WTC11 (cell line): Measurements from ENCODE around the gene SIGLEC14. TPM values are rescaled to one million over a fixed set of nuclear protein-coding genes. Genes with fewer than 3 reads are reported as not detected.
"Not testable (repeated sequence)": the region's sequence is repeated elsewhere in the genome, so short reads cannot be mapped to it uniquely, and the experiment has no call there.

Source experiments
- ATAC-seq: fragments of 200-7000 bp; cut with Tn5 transposase; 2 replicates; pipeline ENCODE4 v1.10.0; 2021; ENCODE audit warnings: mild to moderate bottlenecking, moderate library complexity
- CTCF ChIA-PET: fragments of 300-600 bp; sonication (Branson Sonifier 250); formaldehyde crosslinking; loops from one replicate; lab custom pipeline; 2021; ENCODE audit warnings: antibody characterized with exemption; lab: Charles Lee
- POLR2A ChIA-PET: fragments of 350-600 bp; sonication (Branson Sonifier 250); formaldehyde crosslinking; loops from one replicate; lab custom pipeline; 2021; ENCODE audit warnings: antibody characterized with exemption; lab: Charles Lee
- DNase-seq: peaks from one replicate; pipeline ENCODE4 v3.0.0; 2021; ENCODE audit warnings: low spot score
- H3K27ac Mint-ChIP-seq: 2 replicates; pipeline ENCODE4 v1.8.0; 2021; ENCODE audit warnings: mixed read lengths
- H3K27me3 Mint-ChIP-seq: 2 replicates; pipeline ENCODE4 v1.8.0; 2021; ENCODE audit warnings: low read depth, mild to moderate bottlenecking, moderate library complexity, mixed read lengths
- H3K36me3 Mint-ChIP-seq: 2 replicates; pipeline ENCODE4 v1.8.0; 2021; ENCODE audit warnings: mixed read lengths
- H3K4me1 Mint-ChIP-seq: 2 replicates; pipeline ENCODE4 v1.8.0; 2022; ENCODE audit warnings: mixed read lengths
- H3K4me3 Mint-ChIP-seq: 2 replicates; pipeline ENCODE4 v1.8.0; 2021; ENCODE audit warnings: mild to moderate bottlenecking, moderate library complexity, mixed read lengths
- H3K9me3 Mint-ChIP-seq: 2 replicates; pipeline ENCODE4 v1.8.0; 2021; ENCODE audit warnings: mixed read lengths
- CDX4 ChIP-seq: fragments of 250-450 bp; sonication (Bioruptor Pico); IDR thresholded peaks from 2 replicates; pipeline ENCODE4 v1.9.0; 2021; ENCODE audit warnings: moderate library complexity, mild to moderate bottlenecking, inconsistent platforms, borderline replicate concordance
- CTCF ChIP-seq: fragments of 200-600 bp; IDR thresholded peaks from 2 replicates; pipeline ENCODE4 v1.8.0; 2022; ENCODE audit warnings: antibody characterized with exemption
- EMX1 ChIP-seq: fragments of 250-450 bp; sonication (Bioruptor Pico); IDR thresholded peaks from 2 replicates; pipeline ENCODE4 v1.8.0; 2021; ENCODE audit warnings: mild to moderate bottlenecking
- FOXK1 ChIP-seq: sonication (generic); formaldehyde crosslinking; IDR thresholded peaks from 2 replicates; pipeline ENCODE4 v1.8.0; 2022; ENCODE audit warnings: mild to moderate bottlenecking, moderate library complexity, missing genetic modification reagents
- GABPB1 ChIP-seq: sonication (generic); formaldehyde crosslinking; IDR thresholded peaks from 2 replicates; pipeline ENCODE4 v1.8.1; 2023; ENCODE audit warnings: mild to moderate bottlenecking, missing genetic modification reagents
- HMGXB4 ChIP-seq: sonication (generic); formaldehyde crosslinking; IDR thresholded peaks from 2 replicates; pipeline ENCODE4 v1.8.1; 2023; ENCODE audit warnings: mild to moderate bottlenecking, moderate library complexity, missing genetic modification reagents
- NFATC4 ChIP-seq: fragments of 250-450 bp; sonication (Bioruptor Pico); IDR thresholded peaks from 2 replicates; pipeline ENCODE4 v1.9.0; 2021; ENCODE audit warnings: mild to moderate bottlenecking
- NFYB ChIP-seq: sonication (generic); formaldehyde crosslinking; conservative IDR thresholded peaks from 2 replicates; pipeline ENCODE4 v1.8.0; 2022; ENCODE audit warnings: low read depth, missing genetic modification reagents
- OVOL2 ChIP-seq: fragments of 250-450 bp; sonication (Bioruptor Pico); IDR thresholded peaks from 2 replicates; pipeline ENCODE4 v1.9.0; 2021; ENCODE audit warnings: mild to moderate bottlenecking, borderline replicate concordance
- PRRX2 ChIP-seq: fragments of 250-450 bp; sonication (Bioruptor Pico); IDR thresholded peaks from 2 replicates; pipeline ENCODE4 v1.8.0; 2021; ENCODE audit warnings: mild to moderate bottlenecking
- SMAD3 ChIP-seq: sonication (generic); formaldehyde crosslinking; IDR thresholded peaks from 2 replicates; pipeline ENCODE4 v1.8.0; 2022; ENCODE audit warnings: missing genetic modification reagents, mild to moderate bottlenecking, borderline replicate concordance
- SOX15 ChIP-seq: fragments of 250-450 bp; sonication (Bioruptor Pico); IDR thresholded peaks from 2 replicates; pipeline ENCODE4 v1.9.0; 2021; ENCODE audit warnings: mild to moderate bottlenecking
- TCF7 ChIP-seq: sonication (generic); formaldehyde crosslinking; IDR thresholded peaks from 2 replicates; pipeline ENCODE4 v1.8.0; 2022; ENCODE audit warnings: mild to moderate bottlenecking, low read depth, missing genetic modification reagents, moderate library complexity
- TP53 ChIP-seq: sonication (generic); formaldehyde crosslinking; IDR thresholded peaks from 2 replicates; pipeline ENCODE4 v1.8.1; 2023; ENCODE audit warnings: mild to moderate bottlenecking, missing genetic modification reagents
- ZNF121 ChIP-seq: sonication (generic); formaldehyde crosslinking; IDR thresholded peaks from 2 replicates; pipeline ENCODE4 v1.8.0; 2023; ENCODE audit warnings: missing genetic modification reagents
- ZNF232 ChIP-seq: sonication (generic); formaldehyde crosslinking; IDR thresholded peaks from 2 replicates; pipeline ENCODE4 v1.8.0; 2022; ENCODE audit warnings: mild to moderate bottlenecking, missing genetic modification reagents
- ZNF396 ChIP-seq: fragments of 250-450 bp; sonication (Bioruptor Pico); IDR thresholded peaks from 2 replicates; pipeline ENCODE4 v1.8.0; 2021; ENCODE audit warnings: mild to moderate bottlenecking, moderate library complexity, borderline replicate concordance
- total RNA-seq: library from RNA; stranded (reverse); gene quantifications from 3 replicates; pipeline ENCODE4 v1.2.3, GENCODE V29; 2021
- TF ChIP-seq, protein P1 (sequence below): sonication (generic); formaldehyde crosslinking; IDR thresholded peaks from 2 replicates; pipeline ENCODE4 v1.8.1; 2022; ENCODE audit warnings: mild to moderate bottlenecking, missing genetic modification reagents, moderate library complexity, borderline replicate concordance
- TF ChIP-seq, protein P2 (sequence below): sonication (generic); formaldehyde crosslinking; IDR thresholded peaks from 2 replicates; pipeline ENCODE4 v1.8.0; 2023; ENCODE audit warnings: missing genetic modification reagents
- TF ChIP-seq, protein P3 (sequence below): sonication (generic); formaldehyde crosslinking; IDR thresholded peaks from 2 replicates; pipeline ENCODE4 v1.8.0; 2022; ENCODE audit warnings: mild to moderate bottlenecking, missing genetic modification reagents
- TF ChIP-seq, protein P4 (sequence below): sonication (generic); formaldehyde crosslinking; IDR thresholded peaks from 2 replicates; pipeline ENCODE4 v1.8.0; 2023; ENCODE audit warnings: missing genetic modification reagents, mild to moderate bottlenecking, borderline replicate concordance

The SIGLEC14 gene
- total RNA-seq, 1 experiment from 2014 or later = not detected

GRCh38 chr19:51675911-51676565 is 29.4 kb upstream of the SIGLEC14 start:
- DNase-seq (peak; percentile 26), ATAC-seq (peak; percentile 74)
- H3K36me3 Mint-ChIP-seq, POLR2A ChIA-PET, H3K4me1 Mint-ChIP-seq, H3K4me3 Mint-ChIP-seq, H3K27ac Mint-ChIP-seq: not testable (repeated sequence)
- CTCF ChIA-PET = interaction anchor here (1.1 to 3.4 kb wide), 5 partner anchors 12 to 102 kb away, joined by 4 to 13 read pairs (median 10); no protein-coding TSS in a partner anchor
- H3K9me3 Mint-ChIP-seq = peaks cover 14% of the 10 kb centered on the region
- H3K27me3 Mint-ChIP-seq = peaks cover 28% of the 10 kb centered on the region
- peak; percentile 32; the same call in 1 of the 2 replicates for TF ChIP-seq CTCF
- TF ChIP-seq NFYB = 0 out of 2 replicates have a peak, but pooled peaks have one; percentile 37

- no peak for TF ChIP-seq ZNF396 (CRISPR knock-in tag)
- no peak for TF ChIP-seq NFATC4 (CRISPR knock-in tag)
- no peak for TF ChIP-seq OVOL2 (CRISPR knock-in tag)
- no peak for TF ChIP-seq SMAD3
- TF ChIP-seq GABPB1 = no peak
- TF ChIP-seq, protein P1, sequence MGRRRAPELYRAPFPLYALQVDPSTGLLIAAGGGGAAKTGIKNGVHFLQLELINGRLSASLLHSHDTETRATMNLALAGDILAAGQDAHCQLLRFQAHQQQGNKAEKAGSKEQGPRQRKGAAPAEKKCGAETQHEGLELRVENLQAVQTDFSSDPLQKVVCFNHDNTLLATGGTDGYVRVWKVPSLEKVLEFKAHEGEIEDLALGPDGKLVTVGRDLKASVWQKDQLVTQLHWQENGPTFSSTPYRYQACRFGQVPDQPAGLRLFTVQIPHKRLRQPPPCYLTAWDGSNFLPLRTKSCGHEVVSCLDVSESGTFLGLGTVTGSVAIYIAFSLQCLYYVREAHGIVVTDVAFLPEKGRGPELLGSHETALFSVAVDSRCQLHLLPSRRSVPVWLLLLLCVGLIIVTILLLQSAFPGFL (CRISPR knock-in tag) = no peak
- TF ChIP-seq, protein P2, sequence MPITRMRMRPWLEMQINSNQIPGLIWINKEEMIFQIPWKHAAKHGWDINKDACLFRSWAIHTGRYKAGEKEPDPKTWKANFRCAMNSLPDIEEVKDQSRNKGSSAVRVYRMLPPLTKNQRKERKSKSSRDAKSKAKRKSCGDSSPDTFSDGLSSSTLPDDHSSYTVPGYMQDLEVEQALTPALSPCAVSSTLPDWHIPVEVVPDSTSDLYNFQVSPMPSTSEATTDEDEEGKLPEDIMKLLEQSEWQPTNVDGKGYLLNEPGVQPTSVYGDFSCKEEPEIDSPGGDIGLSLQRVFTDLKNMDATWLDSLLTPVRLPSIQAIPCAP (CRISPR knock-in tag) = no peak
- TF ChIP-seq PRRX2 (CRISPR knock-in tag) = no peak
- Mint-ChIP-seq H3K27me3 (peaks cover 26% of the 10 kb centered on the region), H3K4me1 (no peaks in the 10 kb centered on the region), H3K4me3 (no peak overlapping the region), H3K36me3 (no peaks in the 10 kb centered on the region), H3K9me3 (peaks cover 7% of the 10 kb centered on the region), H3K27ac (no peak overlapping the region)
- ChIA-PET CTCF (interaction anchor here (0.8 kb wide), 1 partner anchor 11 kb away, joined by 3 read pairs; no protein-coding TSS in a partner anchor), POLR2A (no interaction called here)
- ATAC-seq (no peak), DNase-seq (no peak)
Observed at GRCh38 chr19:51668216-51668615, 21.6 kb upstream of the SIGLEC14 start.

GRCh38 chr19:51664997-51665396 is 18.4 kb upstream of the SIGLEC14 start:
- Mint-ChIP-seq H3K27ac (no peak overlapping the region), H3K4me3 (no peak overlapping the region), H3K9me3 (peaks cover 5% of the 10 kb centered on the region), H3K27me3 (peaks cover 16% of the 10 kb centered on the region), H3K4me1 (no peaks in the 10 kb centered on the region), H3K36me3 (no peaks in the 10 kb centered on the region)
- DNase-seq (no peak), ATAC-seq (no peak)
- POLR2A ChIA-PET = no interaction called here
- CTCF ChIA-PET = no interaction called here
- no peak for TF ChIP-seq TP53
- no peak for TF ChIP-seq SOX15 (CRISPR knock-in tag)
- no peak for TF ChIP-seq TCF7
- TF ChIP-seq, protein P3, sequence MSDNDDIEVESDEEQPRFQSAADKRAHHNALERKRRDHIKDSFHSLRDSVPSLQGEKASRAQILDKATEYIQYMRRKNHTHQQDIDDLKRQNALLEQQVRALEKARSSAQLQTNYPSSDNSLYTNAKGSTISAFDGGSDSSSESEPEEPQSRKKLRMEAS = no peak
- TF ChIP-seq, protein P4, sequence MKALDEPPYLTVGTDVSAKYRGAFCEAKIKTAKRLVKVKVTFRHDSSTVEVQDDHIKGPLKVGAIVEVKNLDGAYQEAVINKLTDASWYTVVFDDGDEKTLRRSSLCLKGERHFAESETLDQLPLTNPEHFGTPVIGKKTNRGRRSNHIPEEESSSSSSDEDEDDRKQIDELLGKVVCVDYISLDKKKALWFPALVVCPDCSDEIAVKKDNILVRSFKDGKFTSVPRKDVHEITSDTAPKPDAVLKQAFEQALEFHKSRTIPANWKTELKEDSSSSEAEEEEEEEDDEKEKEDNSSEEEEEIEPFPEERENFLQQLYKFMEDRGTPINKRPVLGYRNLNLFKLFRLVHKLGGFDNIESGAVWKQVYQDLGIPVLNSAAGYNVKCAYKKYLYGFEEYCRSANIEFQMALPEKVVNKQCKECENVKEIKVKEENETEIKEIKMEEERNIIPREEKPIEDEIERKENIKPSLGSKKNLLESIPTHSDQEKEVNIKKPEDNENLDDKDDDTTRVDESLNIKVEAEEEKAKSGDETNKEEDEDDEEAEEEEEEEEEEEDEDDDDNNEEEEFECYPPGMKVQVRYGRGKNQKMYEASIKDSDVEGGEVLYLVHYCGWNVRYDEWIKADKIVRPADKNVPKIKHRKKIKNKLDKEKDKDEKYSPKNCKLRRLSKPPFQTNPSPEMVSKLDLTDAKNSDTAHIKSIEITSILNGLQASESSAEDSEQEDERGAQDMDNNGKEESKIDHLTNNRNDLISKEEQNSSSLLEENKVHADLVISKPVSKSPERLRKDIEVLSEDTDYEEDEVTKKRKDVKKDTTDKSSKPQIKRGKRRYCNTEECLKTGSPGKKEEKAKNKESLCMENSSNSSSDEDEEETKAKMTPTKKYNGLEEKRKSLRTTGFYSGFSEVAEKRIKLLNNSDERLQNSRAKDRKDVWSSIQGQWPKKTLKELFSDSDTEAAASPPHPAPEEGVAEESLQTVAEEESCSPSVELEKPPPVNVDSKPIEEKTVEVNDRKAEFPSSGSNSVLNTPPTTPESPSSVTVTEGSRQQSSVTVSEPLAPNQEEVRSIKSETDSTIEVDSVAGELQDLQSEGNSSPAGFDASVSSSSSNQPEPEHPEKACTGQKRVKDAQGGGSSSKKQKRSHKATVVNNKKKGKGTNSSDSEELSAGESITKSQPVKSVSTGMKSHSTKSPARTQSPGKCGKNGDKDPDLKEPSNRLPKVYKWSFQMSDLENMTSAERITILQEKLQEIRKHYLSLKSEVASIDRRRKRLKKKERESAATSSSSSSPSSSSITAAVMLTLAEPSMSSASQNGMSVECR = no peak
- TF ChIP-seq CDX4 (CRISPR knock-in tag) = no peak
- no peak for TF ChIP-seq ZNF121 (CRISPR knock-in tag)
- no peak for TF ChIP-seq EMX1 (CRISPR knock-in tag)
- TF ChIP-seq FOXK1 (CRISPR knock-in tag) = no peak
- TF ChIP-seq ZNF232 (CRISPR knock-in tag) = no peak
- no peak for TF ChIP-seq HMGXB4 (CRISPR knock-in tag)
